PC-3 (cell line): ENCODE data around the gene ICA1L.

Experiments
- CTCF ChIP-seq: fragments of 300-600 bp; sonication (generic); conservative IDR thresholded peaks from 2 replicates; pipeline ENCODE4 v1.5.1; 2017; ENCODE audit warnings: antibody characterized with exemption, low read depth, mild to moderate bottlenecking, low read length
- EZH2 ChIP-seq: fragments of 300-600 bp; sonication (generic); IDR thresholded peaks from one replicate; pipeline ENCODE4 v1.6.1; 2017; ENCODE audit warnings: antibody characterized with exemption, mild to moderate bottlenecking, low read length; ENCODE audit not compliant: unreplicated experiment

DNA sequence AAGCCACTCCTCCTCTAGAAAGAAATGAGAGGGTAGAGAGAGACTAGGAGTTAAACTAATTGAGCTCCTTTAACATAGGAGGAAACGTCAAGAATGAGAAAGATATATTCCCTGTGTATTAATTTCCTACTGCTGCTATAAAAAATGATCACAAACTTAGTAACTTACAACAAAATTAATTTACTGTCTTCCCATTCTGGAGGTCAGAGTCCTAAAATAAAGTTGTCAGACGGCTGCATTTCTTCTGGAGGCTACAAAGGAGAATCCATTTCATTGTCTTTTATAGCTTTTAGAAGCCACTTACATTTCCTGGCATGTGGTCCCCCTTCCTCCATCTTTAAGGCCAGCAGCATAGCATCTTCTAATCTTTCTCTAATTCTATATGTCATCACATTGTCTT is 26.9 kb downstream of the ICA1L start:
- TF ChIP-seq CTCF (no peak), EZH2 (no peak)
